Natural killer cell (primary cell): ENCODE measurements around the gene IL22. TPM values are rescaled to one million over a fixed set of nuclear protein-coding genes. Genes with fewer than 3 reads are reported as not detected.

ENCODE experiments used
- ATAC-seq, 3 donors: fragments of 150-1000 bp in 2 of 3; fragments of 200-7000 bp in 1 of 3; cut with Tn5 transposase; 1 replicate in 1 of 3; 2 replicates in 2 of 3; pipeline ENCODE4 v1.10.0; 2021; ENCODE audit warnings: mild to moderate bottlenecking in 2 of 3, moderate library complexity in 2 of 3
- DNase-seq, 2 donors: peaks; one replicate each; pipeline versions ENCODE4 v3.0.0 to v3.0.0-alpha.2; 2013 to 2021; ENCODE audit warnings: mixed read lengths in 1 of 2
- H3K27ac ChIP-seq: one replicate; pipeline ENCODE4 v1.5.1; 2013; ENCODE audit warnings: mild to moderate bottlenecking, low read length
- H3K27me3 ChIP-seq: one replicate; pipeline ENCODE4 v1.6.1; 2013; ENCODE audit warnings: low read length; ENCODE audit not compliant: control insufficient read depth, insufficient read depth
- H3K36me3 ChIP-seq: one replicate; pipeline ENCODE4 v1.6.1; 2013; ENCODE audit warnings: low read length; ENCODE audit not compliant: control insufficient read depth, insufficient read depth
- H3K4me1 ChIP-seq: one replicate; pipeline ENCODE4 v1.6.1; 2013; ENCODE audit warnings: low read length; ENCODE audit not compliant: control insufficient read depth, insufficient read depth
- H3K4me3 ChIP-seq: one replicate; pipeline ENCODE4 v1.5.1; 2013; ENCODE audit warnings: low read length
- H3K9me3 ChIP-seq: one replicate; pipeline ENCODE4 v1.6.1; 2013; ENCODE audit warnings: low read length; ENCODE audit not compliant: control insufficient read depth, insufficient read depth
- H3K27ac Mint-ChIP-seq, 2 donors: one replicate each; pipeline ENCODE4 v1.8.0; 2022; ENCODE audit warnings: mild to moderate bottlenecking in 2 of 2, mixed read lengths in 2 of 2, moderate library complexity in 1 of 2
- H3K27me3 Mint-ChIP-seq, 2 donors: one replicate each; pipeline ENCODE4 v1.8.0; 2022; ENCODE audit warnings: low read depth in 2 of 2, mixed read lengths in 2 of 2
- H3K36me3 Mint-ChIP-seq: one replicate; pipeline ENCODE4 v1.8.0; 2022; ENCODE audit warnings: mixed read lengths
- H3K4me1 Mint-ChIP-seq, 2 donors: one replicate each; pipeline ENCODE4 v1.8.0; 2022; ENCODE audit warnings: mixed read lengths in 2 of 2
- H3K4me3 Mint-ChIP-seq: one replicate; pipeline ENCODE4 v1.8.0; 2022; ENCODE audit warnings: mild to moderate bottlenecking, moderate library complexity, mixed read lengths
- H3K9me3 Mint-ChIP-seq, 2 donors: one replicate each; pipeline ENCODE4 v1.8.0; 2022; ENCODE audit warnings: mixed read lengths in 2 of 2
- WGBS: methylation state at CpG from one replicate; pipeline ENCODE4 v1.1.7; 2013; ENCODE audit warnings: missing lambda C conversion rate; ENCODE audit not compliant: insufficient coverage; 5-methylcytosine and 5-hydroxymethylcytosine counted together
- intact Hi-C: fragments of 100-400 bp; cut with micrococcal nuclease; formaldehyde crosslinking; loops from one replicate; pipeline ENCODE4 v1.14.2; 2022
- total RNA-seq, 4 donors: library from RNA; stranded (reverse); fragments of 120-200 nt in 1 of 4; gene quantifications; one replicate each; pipeline versions ENCODE4 v1.2.3 to v1.2.4, GENCODE V29; 2013 to 2022
- TF ChIP-seq, protein P1 (sequence below): fragments of 200-600 bp; IDR thresholded peaks from one replicate; pipeline ENCODE4 v1.8.0; 2022; ENCODE audit warnings: antibody characterized with exemption

The IL22 gene
- total RNA-seq, 3 donors from 2014 or later (not counting 1 experiment from before 2014, with no cell fraction given), result not detected

DNA sequence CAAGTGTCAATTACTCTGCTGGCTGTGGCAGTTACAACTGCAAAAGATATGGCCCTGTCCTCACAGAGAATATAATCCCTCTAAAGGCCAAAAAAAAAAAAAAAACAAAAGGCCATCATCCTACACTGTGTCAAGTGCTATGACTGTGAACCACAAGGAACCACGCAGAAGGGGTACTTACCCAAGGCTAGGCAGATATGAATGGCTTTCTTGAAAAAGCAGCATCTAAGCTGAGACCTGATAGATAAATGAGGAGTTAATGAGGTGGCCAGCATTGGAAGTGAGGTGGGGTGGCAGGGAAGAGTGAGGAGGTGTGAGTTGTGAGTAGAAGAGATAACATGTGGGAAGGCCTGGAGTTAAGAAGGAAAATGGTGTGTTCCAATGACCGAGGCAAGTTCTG is 16.4 kb upstream of the IL22 start:
- no peaks in the 10 kb centered on the region for H3K9me3 ChIP-seq
- Mint-ChIP-seq H3K4me1 (no peaks in the 10 kb centered on the region), H3K36me3 (no peaks in the 10 kb centered on the region), H3K4me3 (no peak overlapping the region), H3K9me3 (no peaks in the 10 kb centered on the region), H3K27ac (no peak overlapping the region), H3K27me3 (peaks cover 0 to 10% of the 10 kb centered on the region in 2 donors)
- no peak for ATAC-seq
- H3K27me3 ChIP-seq, result no peaks in the 10 kb centered on the region
- WGBS, result 87% methylated on average over 2 of the region's 2 CpGs
- TF ChIP-seq, protein P1, sequence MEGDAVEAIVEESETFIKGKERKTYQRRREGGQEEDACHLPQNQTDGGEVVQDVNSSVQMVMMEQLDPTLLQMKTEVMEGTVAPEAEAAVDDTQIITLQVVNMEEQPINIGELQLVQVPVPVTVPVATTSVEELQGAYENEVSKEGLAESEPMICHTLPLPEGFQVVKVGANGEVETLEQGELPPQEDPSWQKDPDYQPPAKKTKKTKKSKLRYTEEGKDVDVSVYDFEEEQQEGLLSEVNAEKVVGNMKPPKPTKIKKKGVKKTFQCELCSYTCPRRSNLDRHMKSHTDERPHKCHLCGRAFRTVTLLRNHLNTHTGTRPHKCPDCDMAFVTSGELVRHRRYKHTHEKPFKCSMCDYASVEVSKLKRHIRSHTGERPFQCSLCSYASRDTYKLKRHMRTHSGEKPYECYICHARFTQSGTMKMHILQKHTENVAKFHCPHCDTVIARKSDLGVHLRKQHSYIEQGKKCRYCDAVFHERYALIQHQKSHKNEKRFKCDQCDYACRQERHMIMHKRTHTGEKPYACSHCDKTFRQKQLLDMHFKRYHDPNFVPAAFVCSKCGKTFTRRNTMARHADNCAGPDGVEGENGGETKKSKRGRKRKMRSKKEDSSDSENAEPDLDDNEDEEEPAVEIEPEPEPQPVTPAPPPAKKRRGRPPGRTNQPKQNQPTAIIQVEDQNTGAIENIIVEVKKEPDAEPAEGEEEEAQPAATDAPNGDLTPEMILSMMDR, result no peak
- DNase-seq, result no peak
- no peak overlapping the region for H3K4me3 ChIP-seq
- no peak overlapping the region for H3K27ac ChIP-seq
- intact Hi-C loops, result no loop called here
- no peaks in the 10 kb centered on the region for H3K4me1 ChIP-seq
- H3K36me3 ChIP-seq, result no peaks in the 10 kb centered on the region

DNA sequence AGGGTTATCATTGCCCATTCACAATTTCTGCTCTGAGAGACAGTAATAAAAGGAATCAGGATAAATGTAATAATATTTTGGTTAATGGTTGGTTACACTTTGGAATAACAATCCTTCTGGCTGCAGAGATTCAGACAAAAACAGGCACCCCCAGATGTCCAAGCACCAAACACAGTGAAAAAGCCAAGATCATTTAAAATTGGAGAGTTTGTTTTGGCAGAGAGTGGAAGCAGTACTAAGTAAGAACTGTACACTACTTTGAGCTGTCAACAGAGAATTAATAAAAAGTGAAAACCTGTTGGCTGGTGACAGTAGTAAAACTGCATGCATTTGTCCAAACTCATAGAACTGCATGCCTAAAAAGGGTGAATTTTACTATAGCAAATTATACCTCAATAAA is 15.6 kb upstream of the IL22 start:
- Histone ChIP-seq H3K4me1 (no peaks in the 10 kb centered on the region), H3K36me3 (no peaks in the 10 kb centered on the region), H3K4me3 (no peak overlapping the region), H3K27me3 (no peaks in the 10 kb centered on the region), H3K27ac (no peak overlapping the region), H3K9me3 (no peaks in the 10 kb centered on the region)
- no peaks in the 10 kb centered on the region for H3K9me3 Mint-ChIP-seq
- H3K27me3 Mint-ChIP-seq, result peaks cover 0 to 10% of the 10 kb centered on the region in 2 donors
- no peak for ATAC-seq
- TF ChIP-seq, protein P1, result no peak
- H3K27ac Mint-ChIP-seq, result no peak overlapping the region
- no peaks in the 10 kb centered on the region for H3K36me3 Mint-ChIP-seq
- H3K4me1 Mint-ChIP-seq, result no peaks in the 10 kb centered on the region
- intact Hi-C loops, result no loop called here
- H3K4me3 Mint-ChIP-seq, result no peak overlapping the region
- no peak for DNase-seq

DNA sequence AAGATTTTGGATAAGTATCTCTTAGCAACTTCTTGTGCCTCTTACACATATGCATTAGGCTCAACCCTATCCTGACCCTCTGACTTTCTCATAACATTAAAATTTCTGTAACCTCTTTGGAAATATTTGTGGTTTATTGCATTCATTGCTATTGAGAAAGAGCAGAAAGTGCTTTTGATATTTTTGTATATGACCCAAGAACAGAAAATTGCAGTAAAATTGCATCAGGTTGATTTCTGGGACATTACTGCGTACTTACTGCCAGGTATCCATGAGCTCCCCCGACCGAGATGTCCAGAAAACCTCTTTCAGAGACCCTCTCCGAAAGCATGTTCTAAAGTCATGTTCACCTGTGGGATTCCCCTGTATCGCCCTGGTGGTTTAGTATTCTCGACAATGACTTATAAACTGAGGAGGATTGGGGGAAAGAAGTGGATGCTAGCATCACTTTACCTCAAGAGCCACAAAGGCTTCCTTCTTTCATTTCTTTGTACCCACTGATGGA is 14.5 kb upstream of the IL22 start:
- Mint-ChIP-seq H3K27ac (no peak overlapping the region), H3K9me3 (no peaks in the 10 kb centered on the region), H3K4me1 (no peaks in the 10 kb centered on the region), H3K27me3 (peaks cover 6 to 18% of the 10 kb centered on the region in 2 donors), H3K36me3 (no peaks in the 10 kb centered on the region), H3K4me3 (no peak overlapping the region)
- DNase-seq (no peak), ATAC-seq (no peak)
- Histone ChIP-seq H3K4me1 (no peaks in the 10 kb centered on the region), H3K9me3 (no peaks in the 10 kb centered on the region), H3K36me3 (no peaks in the 10 kb centered on the region), H3K27me3 (no peaks in the 10 kb centered on the region), H3K27ac (no peak overlapping the region), H3K4me3 (no peak overlapping the region)
- 74% methylated on average over 6 of the region's 6 CpGs for WGBS
- TF ChIP-seq, protein P1, result no peak
- intact Hi-C loops, result no loop called here

DNA sequence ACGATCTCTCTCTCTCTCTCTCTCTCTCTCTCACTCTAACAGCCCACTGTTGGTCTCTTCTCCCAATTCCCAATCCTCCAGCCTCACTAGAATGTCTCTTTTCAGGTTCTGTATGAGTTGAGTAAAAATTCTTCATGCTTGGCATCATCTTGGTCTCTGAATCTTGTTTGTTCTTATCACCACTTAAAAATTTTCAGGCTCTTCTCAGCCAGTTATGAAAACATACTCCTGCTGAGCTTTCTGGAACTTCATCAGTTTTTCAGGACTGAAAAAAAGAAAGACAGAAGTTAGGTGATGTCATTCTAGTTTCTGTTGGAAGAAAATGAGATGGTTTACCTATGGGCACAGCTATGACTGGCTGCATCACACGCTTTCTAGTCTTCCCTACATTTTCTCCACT is 11.5 kb upstream of the IL22 start:
- Histone ChIP-seq H3K4me1 (no peaks in the 10 kb centered on the region), H3K9me3 (no peaks in the 10 kb centered on the region), H3K36me3 (no peaks in the 10 kb centered on the region), H3K27ac (no peak overlapping the region), H3K27me3 (peaks cover 5% of the 10 kb centered on the region), H3K4me3 (no peak overlapping the region)
- WGBS, result 100% methylated on average over 1 of the region's 2 CpGs
- H3K4me1 Mint-ChIP-seq, result peaks cover 0 to under 1% of the 10 kb centered on the region in 2 donors
- ATAC-seq (no peak), DNase-seq (no peak)
- no peak overlapping the region for H3K4me3 Mint-ChIP-seq
- no peak overlapping the region for H3K27ac Mint-ChIP-seq
- intact Hi-C loops, result no loop called here
- H3K9me3 Mint-ChIP-seq, result no peaks in the 10 kb centered on the region
- no peaks in the 10 kb centered on the region for H3K36me3 Mint-ChIP-seq
- H3K27me3 Mint-ChIP-seq, result peaks cover 9 to 41% of the 10 kb centered on the region in 2 donors
- TF ChIP-seq, protein P1, result no peak
